Activated T-helper 1 cell treated with Interleukin-2 at 50 U/mL for 16 hours (primary cell): Measurements from ENCODE around the gene SHROOM1.
A peak's percentile ranks its signal among the peaks of the same experiment; 100 is the strongest.

Experiments
- DNase-seq: peaks from one replicate; pipeline ENCODE4 v3.0.0-alpha.2; 2020; ENCODE audit warnings: low read depth

SHROOM1 gene

GRCh38 chr5:132777209-132778069 is 53.0 kb downstream of the SHROOM1 start, which contains the start of gene SEPTIN8:
SEPTIN8 (minus strand) TSS chr5:132777239; CDS start chr5:132777137, 102 bp downstream.
- DNase-seq = peak; percentile 16

- DNase-seq = no peak
Observed at GRCh38 chr5:132776938-132777208, 53.6 kb downstream of the SHROOM1 start.

GRCh38 chr5:132776131-132776937 is 54.1 kb downstream of the SHROOM1 start:
- no peak for DNase-seq

GRCh38 chr5:132775476-132775961 is 54.9 kb downstream of the SHROOM1 start:
- DNase-seq = no peak

GRCh38 chr5:132774896-132775295 is 55.6 kb downstream of the SHROOM1 start:
- DNase-seq = no peak

GRCh38 chr5:132774406-132774805 is 56.0 kb downstream of the SHROOM1 start:
- DNase-seq = no peak

- DNase-seq = no peak
Observed at GRCh38 chr5:132773601-132774355, 56.7 kb downstream of the SHROOM1 start.

GRCh38 chr5:132773114-132773513 is 57.3 kb downstream of the SHROOM1 start:
- no peak for DNase-seq

- no peak for DNase-seq
Observed at GRCh38 chr5:132772291-132773070, 58.0 kb downstream of the SHROOM1 start.
